Measurements from ENCODE around the gene DDO.
A peak's percentile ranks its signal among the peaks of the same experiment; 100 is the strongest.

Gene DDO

DNA sequence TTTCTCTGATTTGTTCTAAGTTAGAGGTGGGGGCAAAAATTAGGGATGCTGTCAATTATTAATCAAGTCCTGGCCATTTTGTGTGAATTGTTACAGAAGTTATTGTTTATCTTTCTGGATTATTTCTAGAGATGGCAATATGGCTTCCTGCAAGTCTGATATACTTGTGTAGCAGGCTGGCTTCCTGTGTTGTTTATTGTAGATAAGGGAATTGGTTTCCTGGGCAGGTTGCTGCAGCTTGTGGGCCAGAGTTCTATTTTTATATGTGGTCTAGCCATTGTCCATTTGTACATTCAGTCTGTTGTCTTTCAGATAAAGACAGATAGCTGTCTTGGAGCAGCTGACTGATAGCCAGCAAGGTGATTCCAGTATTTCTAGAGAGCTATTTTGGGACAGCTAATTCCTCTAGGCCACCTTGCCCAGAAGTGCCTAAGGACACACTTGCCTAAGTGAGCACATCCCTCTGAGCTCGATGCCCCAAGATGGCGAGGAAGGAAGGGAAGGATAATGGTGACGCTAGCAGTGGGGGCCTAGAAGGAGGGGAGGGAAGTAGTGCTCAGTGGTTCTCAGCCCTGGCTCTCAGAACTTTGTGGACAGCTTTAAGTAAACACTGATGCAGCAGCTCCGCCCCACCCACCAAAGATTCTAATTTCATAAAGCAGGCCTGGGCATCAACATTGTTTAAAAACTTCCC, 25.5 kb downstream of the DDO start:
- no peak for DNase-seq (ENCODE audit: low read depth)
- no peak overlapping the region for H3K4me3 ChIP-seq (ENCODE audit: low read depth, low read length)

DNA sequence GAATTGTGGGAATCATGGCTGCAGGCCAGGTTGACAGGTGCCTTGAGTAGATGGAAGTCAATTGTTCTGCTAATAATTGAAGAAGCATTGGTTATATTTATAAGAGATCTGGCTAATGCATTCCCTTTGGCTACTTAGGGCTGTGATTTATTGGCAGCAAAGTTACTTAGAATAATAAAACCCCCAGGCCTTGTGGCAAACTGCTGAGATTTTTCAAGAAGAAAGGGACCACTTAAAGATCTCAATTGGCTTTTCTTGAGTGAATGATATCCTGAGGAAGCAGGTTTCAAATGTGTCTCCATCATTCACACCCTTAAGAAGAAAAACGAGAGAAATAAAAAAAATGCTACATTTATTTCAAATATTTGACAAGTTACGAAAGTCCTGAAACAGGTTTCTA, 27.4 kb downstream of the DDO start:
- DNase-seq (ENCODE audit: low read depth), result no peak
- H3K4me3 ChIP-seq (ENCODE audit: low read depth, low read length), result no peak overlapping the region

DNA sequence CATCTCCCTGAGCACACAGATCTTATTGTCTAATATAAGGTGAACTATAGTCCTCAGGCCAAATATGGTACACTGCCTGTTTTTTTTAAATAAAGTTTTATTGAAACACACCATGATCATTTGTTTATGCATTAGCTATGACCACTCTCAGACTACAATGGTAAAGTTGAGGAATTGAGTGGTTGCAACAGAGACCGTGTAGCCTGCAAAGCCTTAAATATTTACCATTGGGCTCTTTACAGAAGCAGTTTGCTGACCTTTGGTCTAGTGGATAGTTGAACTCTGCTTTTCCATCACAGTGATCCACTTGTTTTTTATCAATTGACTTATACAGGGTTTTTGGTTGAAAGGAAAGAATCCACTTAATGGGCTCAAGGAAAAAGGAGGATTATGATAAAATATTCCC, 29.9 kb downstream of the DDO start:
- no peak for DNase-seq (ENCODE audit: low read depth)
- no peak overlapping the region for H3K4me3 ChIP-seq (ENCODE audit: low read depth, low read length)

DNA sequence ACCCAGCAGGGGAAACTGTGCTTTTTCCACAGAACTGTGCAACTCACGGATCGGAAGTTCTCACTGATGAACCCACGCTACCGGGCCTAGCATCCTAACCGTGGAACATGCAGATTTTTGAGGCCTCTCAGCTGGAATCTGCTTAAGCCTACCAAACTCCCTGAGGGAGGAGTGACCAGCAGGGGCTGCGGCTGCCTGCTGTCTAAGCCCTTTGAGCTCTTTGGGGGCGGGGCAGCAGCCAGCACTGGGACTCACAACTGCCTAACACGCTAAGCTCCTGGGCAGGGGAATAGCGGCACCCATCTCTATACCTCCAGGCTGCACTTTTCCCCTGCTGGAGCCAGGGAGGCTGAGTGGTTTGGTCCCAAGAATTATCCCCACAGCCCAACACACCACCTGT, 36.8 kb downstream of the DDO start:
- H3K4me3 ChIP-seq (ENCODE audit: low read depth, low read length), result no peak overlapping the region
- no peak for DNase-seq (ENCODE audit: low read depth)

DNA sequence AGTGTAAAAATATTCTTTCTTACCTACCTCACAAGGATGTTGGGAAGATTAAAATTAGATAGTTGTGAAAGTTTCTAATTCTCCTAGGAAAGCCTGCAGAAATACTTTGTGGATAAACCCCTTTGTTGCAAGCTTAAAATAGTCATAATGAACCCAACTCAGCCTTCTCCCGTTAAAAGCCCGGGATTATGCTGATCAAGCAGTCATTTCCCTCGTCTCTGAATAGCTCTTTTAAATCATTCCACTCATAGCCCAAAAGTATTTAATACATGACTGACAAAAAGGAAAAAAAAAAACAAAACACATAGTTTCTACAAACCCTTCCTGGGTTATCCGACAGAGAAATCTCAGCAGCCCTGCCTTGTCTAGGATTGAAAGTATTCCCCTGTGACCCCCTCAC, 46.3 kb downstream of the DDO start:
- no peak for DNase-seq (ENCODE audit: low read depth)
- H3K4me3 ChIP-seq (ENCODE audit: low read depth, low read length), result no peak overlapping the region

DNA sequence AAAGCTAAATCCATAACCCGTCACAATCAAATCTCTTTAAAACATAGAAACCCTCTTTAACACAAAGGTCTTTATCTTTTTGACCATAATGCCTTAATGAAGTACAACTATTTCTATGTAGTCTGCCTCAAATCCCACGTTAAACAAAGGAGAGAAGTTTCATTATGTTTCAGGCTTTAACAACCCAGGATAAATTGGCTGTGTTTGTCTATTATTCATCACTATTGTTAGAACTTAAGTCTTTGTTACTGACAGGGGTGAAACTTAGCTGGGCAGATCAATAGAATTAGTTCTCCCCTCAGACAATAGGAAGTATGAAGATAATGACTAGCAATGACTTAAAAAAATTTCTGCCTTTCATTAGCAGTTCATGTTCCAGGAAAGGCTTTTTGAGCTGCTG, 47.1 kb downstream of the DDO start:
- H3K4me3 ChIP-seq (ENCODE audit: low read depth, low read length), result no peak overlapping the region

DNA sequence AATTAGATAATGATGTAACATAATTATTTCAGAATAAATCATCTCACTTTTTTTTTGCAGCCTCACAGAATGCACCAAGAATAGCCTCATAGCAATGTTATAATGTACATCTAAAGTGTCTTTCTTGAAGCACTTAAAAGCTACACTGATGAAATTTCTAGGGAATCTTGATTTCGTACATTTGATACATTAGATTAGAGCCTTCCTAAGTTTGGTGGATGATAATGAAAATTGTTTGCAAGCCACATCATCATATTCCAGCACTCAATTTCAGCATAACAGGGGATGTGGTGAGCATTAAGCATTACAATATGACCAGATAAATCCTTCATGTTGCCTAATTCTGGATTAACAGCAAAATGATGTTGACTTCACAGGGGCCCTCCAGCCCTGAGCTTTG, 47.5 kb downstream of the DDO start:
- no peak overlapping the region for H3K4me3 ChIP-seq (ENCODE audit: low read depth, low read length)
- DNase-seq (ENCODE audit: low read depth), result no peak

More for the DNA sequence above, 47.1 kb downstream of the DDO start:
- no peak for DNase-seq (ENCODE audit: low read depth)

DNA sequence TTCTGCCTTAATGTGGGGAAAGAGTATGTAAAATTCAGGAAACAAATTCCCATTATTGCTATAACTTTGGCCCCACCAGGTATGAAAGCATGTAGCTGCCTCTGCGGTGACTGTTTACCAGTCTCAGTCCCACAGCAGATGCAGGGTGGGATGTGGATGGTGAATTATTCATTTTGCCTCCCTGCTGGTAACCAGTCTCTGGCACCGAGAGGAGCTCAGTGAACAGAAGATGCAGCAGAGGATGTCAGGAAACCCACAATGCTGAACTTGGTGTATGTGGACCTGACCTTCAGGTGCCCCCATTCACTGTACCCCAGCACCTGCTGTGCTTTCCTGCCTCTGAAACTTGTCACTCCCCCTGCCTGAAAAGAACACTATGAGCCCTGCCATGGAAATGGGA, 48.4 kb downstream of the DDO start:
- no peak for DNase-seq (ENCODE audit: low read depth)
- no peak overlapping the region for H3K4me3 ChIP-seq (ENCODE audit: low read depth, low read length)

DNA sequence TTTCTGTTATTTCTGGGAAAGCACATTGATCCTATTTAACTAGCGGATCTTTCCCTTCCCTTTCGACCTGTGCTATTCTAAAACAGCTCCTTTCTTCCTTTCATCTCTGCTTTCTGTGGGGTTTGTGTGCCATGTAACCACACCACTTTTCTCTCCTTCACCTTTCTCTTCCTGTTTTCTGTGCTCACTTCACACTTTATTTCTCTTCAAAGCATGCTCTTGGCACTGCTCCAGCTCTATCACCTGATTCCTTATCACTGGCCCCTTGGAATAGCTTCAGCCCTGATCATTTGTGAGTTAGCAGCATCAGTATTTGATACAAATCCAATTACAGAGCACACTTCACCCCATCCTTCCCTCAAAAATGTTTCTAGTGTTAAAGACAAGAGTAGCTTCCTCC, 49.1 kb downstream of the DDO start:
- DNase-seq (ENCODE audit: low read depth), result no peak
- H3K4me3 ChIP-seq (ENCODE audit: low read depth, low read length), result no peak overlapping the region

DNA sequence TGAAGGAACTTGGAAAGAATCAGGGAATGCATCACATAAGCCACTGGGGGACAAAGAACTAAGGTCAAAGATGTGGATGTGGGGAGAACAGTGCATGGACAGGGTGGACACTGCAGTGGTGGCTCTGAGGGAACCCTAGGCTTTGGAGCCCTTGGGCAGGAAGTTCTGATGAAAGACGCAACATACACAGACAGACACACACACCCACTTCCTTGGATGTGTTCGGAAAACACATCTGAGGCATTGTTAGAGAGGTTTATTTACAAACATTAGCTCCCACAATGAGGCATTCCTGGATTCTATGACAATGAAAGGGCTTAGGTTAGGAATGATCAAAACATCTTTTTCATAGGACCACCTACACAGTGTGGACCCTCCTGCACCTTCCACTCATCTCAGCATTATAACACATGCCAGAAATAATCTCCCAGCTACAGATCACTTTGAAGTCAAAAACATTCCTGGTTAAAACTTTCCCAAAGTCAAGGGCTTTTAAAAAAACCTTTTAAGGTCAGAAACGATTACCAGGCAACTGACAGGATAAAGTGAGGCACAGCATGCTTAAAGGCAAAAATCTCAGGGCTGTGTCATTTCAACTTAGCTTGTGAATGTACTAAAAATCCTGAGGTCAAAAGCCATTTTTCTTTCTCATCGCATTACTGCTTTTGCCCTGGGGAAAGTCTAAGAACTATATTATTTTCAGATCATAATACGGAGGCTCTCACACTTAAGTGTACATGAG, 50.8 kb downstream of the DDO start:
- DNase-seq (ENCODE audit: low read depth), result no peak
- H3K4me3 ChIP-seq (ENCODE audit: low read depth, low read length), result no peak overlapping the region

DNA sequence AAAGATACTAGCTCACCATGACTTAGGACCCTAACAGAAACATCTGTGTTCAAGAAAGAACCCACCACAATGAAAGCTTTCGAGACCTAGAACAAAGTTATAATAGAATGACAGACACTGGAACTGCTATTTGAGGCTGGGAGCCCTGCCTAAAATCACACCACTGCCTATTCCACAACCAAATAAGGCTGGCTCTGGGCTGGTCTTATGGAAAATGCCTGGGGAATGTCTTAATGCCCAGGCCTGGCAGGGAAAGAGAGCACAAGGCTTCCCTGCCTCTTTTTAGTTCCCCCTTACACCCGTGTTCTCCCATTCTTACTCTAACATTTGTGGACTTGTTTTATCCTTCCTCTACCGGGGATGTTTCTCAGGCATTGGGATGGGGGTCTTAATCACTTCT, 51.6 kb downstream of the DDO start:
- DNase-seq (ENCODE audit: low read depth), result no peak
- H3K4me3 ChIP-seq (ENCODE audit: low read depth, low read length), result no peak overlapping the region

DNA sequence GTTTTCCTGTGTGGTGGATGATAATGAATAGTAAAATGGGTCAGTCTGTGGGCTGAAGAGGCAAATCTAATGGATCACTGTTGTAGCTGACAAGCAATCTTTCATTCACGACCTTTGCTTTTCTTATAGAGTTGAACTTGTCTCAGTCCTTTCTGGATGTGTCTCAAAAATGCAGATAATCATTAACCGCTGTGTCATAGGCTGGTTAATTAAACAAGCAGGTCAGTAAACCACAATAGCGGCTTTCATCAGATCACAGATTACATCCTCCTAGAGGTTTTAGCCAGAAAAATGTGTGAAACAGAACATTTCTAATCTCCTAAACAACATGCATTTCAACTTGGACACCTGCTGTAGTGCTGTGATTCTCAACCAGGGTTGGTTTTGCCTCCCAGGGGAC, 54.7 kb downstream of the DDO start:
- no peak for DNase-seq (ENCODE audit: low read depth)
- no peak overlapping the region for H3K4me3 ChIP-seq (ENCODE audit: low read depth, low read length)

DNA sequence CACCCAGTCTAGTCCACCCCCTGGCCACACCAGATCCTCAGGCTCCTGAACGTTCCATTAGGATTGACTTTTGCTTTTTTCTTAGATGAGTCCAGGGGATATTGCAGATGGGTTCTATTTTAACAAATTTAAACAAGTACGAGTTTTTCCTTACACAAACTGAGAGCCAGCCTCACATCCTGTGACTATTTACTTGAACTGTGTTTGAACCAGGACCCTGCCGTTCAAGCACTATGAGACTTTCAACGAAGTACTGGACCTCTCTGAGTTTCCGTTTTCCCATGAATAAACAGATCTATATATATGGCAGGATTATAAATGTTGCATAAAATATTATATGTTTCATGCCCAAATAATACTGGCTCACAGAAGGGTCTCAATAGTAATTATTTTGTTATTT, 55.8 kb downstream of the DDO start:
- no peak for DNase-seq (ENCODE audit: low read depth)
- no peak overlapping the region for H3K4me3 ChIP-seq (ENCODE audit: low read depth, low read length)

DNA sequence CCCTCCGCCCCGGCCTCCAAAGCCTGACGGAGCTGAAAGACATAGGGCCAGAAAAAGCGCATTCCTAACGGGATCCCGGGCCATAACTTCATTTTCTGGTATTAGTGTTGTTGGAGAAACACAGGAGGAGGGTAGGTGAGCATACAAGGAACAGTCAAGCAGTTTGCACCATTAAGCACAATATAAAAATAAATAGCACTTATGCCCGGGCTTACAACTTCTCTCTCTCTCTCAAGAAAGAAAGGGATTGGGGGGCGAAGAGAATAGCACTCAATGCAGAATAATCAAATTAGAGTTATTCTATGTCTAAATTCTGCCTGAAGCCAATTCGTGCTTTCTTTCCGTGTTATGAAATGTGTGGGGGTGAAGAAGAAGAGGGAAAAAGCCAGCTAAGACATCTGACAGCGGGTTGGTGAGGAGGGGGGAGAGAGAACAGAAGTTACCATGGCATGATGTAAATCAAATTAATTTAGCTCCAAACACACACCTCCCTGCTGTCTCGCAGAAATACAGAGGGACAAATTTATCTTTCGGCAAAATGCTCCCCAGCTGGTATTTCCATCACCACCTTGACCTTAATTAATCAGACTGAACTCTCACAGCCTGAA, 56.7 kb downstream of the DDO start:
- no peak for DNase-seq (ENCODE audit: low read depth)
- H3K4me3 ChIP-seq (ENCODE audit: low read depth, low read length), result peak overlapping the region; percentile 38

DNA sequence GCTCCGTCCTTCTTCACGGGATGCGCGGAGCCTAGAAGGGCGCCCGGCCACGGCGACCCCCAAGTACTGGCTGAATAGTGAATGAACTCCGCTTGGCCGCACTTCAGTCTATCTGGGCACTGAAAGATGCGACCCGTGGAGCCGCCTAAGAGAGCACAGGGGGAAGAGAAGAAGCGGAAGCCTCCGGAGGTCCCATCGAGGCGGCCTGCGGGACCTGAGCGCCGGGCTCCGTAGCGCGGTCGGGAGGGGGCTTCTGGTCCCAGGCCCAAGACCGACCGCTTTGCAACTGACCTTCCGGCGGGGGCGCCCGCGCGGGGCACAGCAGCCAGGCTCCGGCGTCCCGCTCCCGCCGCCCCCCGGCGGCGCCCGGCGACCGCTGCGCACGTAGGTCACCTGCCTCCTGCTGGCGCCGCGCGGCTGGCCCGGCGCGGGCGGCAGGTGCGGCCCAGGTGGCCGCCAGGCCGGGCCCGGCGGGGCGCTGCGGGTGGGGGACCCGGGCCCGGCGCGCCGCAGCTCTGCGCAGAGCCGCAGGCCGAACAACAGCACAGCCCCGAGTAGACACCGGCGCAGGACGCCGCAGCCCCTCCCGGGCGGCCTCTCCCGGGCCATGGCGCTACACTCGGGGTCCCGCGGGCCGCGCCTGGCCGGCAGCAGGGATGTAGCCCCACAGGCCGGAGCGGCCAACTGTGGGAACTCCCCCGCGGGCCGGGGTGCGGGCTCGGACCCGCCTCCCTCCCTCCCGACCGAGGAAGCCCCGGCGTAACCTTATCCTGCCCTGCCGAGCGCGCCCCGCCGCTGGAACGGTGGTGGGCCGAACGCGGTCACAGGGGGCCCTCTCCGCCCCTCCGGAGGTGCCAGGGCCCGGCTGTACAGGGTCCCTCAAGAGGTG, 57.5 kb downstream of the DDO start, which contains the start of gene METTL24:
Gene METTL24, minus strand, starts transcription at position 686 of the 889 bp plus-strand sequence. Its CDS starts 77 bp downstream, at position 609.
- no peak for DNase-seq (ENCODE audit: low read depth)

DNA sequence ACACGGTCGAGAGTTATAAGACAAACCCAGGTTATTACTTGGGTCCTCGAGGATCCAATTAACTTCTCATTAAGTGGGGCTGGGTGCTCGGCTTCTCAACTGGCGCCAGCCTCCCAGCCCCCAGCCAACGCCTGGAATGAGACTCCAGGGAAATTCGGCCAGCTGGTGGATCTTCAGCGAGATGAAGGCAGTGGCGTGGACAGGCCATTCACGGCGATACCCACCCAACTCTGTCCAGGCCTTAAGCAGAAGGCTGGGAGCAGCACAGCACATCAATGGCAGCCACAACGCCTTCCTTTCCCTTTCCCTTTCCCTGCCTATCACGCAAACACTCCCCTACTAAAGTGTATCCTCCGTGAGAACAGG, 58.1 kb downstream of the DDO start:
- DNase-seq (ENCODE audit: low read depth), result no peak
- H3K4me3 ChIP-seq (ENCODE audit: low read depth, low read length), result peak overlapping the region; percentile 34

More for the DNA sequence above, 57.5 kb downstream of the DDO start, which contains the start of gene METTL24:
- peak within 1 kb of the TSS; percentile 38 for H3K4me3 ChIP-seq (ENCODE audit: low read depth, low read length)

DNA sequence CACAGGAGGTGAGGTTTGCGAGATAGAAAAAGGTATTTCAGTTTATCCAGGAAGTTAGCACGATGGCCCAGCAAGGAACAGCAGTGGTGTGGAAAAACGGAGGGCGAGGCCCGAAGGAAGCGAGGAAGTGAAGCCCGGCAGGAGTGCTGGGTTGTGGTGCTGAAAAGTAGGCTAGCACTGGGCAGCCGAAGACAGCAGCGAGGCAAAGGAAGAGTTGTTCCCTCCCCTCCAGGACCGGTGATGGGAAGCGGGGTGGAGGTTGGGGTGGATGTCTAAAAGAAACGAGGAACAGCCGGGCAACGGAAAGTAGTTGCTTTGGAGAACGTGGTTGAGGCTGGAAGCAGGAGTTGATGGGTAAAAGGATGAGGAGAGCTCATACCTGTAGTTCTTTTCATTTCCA, 58.6 kb downstream of the DDO start:
- DNase-seq (ENCODE audit: low read depth), result no peak
- no peak overlapping the region for H3K4me3 ChIP-seq (ENCODE audit: low read depth, low read length)

DNA sequence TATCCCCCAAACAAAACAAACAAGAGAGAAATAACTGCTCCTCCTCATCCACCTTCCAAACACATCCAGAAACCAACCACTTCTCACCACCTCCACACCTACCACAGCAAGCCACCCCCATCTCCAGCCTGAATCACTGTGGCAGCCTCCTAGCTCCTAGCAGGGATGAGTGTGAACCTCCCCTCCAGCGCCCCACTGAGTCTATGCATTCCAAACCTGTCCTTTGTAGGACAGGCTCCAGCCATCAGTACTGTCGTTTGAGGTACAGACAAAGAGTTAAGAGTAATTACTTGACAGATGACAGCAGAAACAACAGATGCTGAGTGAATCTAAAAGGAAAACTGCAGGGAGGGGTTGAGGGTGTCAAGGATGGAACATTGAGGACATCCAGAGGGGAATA, 59.6 kb downstream of the DDO start:
- no peak for DNase-seq (ENCODE audit: low read depth)
- no peak overlapping the region for H3K4me3 ChIP-seq (ENCODE audit: low read depth, low read length)

DNA sequence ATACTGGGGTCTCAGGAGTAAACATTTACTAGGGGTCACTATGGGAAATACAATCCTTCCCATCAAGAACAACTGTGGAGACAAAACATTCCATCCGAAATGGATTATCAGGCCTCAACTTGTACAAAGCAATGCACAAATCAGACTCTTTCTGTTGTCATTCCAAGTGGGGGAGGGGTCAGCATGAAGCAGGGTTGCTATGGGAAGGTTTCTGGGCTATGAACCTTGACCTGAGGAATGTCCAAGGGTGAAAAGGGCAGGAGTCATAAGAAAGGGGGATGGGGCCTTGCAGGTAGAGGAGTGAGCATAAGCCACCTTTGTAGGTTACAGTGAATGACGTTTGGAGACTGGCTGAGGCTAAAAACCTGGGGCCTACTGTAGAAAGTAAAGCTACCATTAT, 60.4 kb downstream of the DDO start:
- no peak overlapping the region for H3K4me3 ChIP-seq (ENCODE audit: low read depth, low read length)
- no peak for DNase-seq (ENCODE audit: low read depth)

DNA sequence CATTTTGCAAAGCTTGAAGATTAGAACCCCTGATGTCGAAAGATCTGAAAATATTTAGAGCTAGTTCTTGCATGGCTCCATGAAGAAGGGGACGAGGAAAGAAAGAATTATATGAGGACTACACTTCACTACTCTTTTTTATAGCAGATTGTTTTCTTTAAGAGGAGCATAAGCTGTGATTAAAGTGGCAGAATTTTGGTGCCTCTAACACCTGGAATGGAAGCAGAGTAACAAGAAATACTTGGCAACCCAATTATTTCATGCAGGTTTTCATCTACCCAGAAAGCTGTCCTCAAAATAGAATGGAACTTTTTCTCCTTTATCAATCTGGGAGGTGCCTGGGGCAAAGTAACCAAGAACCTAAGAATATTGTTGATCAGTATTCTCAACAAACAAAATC, 61.2 kb downstream of the DDO start:
- no peak for DNase-seq (ENCODE audit: low read depth)
- H3K4me3 ChIP-seq (ENCODE audit: low read depth, low read length), result no peak overlapping the region

Measured in skeletal muscle cell (primary cell).